ENCODE measurements around the gene FBRSL1. TPM values are rescaled to one million over a fixed set of nuclear protein-coding genes. Genes with fewer than 3 reads are reported as not detected.

The FBRSL1 gene
- total RNA-seq, 1 experiment from 2014 or later, result 96.1 TPM

DNA sequence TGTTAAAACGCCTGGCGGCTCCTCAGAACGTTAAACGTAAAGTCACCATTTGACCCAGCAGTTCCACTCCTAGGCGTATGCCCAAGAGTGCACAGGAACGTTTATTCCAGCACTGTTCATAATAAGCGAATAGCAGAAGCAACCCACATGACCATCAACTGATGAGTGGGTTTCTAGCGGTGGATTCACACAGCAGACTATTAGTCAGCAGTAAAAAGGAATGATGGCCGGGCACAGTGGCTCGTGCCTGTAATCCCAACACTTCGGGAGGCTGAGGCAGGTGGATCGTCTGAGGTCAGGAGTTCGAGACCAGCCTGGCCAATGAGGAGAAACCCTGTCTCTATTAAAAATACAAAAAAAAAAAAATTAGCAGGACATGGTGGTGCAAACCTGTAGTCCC is 22.4 kb upstream of the FBRSL1 start:
- POLR2A ChIA-PET, result no interaction called here
- intact Hi-C loops (cut with micrococcal nuclease; ENCODE audit: unreplicated experiment), result no loop called here
- CTCF ChIA-PET, result no interaction called here

DNA sequence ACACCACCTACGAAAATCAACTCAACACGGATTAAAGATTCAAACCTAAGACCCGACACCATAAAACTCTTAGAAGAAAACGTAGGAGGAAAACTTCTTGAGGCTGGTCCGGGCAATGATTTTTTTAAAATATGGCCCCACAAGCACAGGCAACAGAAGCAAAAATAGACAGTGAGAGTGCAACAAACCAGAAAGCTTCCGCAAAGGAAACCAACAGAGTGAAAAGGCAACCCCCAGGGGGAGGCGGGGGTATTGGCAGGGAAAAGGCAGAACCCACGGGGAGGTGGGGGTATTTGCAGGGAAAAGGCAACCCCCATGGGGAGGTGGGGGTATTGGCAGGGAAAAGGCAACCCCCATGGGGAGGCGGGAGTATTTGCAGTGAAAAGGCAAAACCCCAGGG is 20.5 kb upstream of the FBRSL1 start:
- Mint-ChIP-seq H3K4me3 (ENCODE audit: unreplicated experiment) (no peak overlapping the region), H3K27ac (ENCODE audit: unreplicated experiment) (no peak overlapping the region), H3K36me3 (ENCODE audit: insufficient read depth, unreplicated experiment) (peaks cover 19% of the 10 kb centered on the region), H3K27me3 (ENCODE audit: insufficient read depth, unreplicated experiment) (no peaks in the 10 kb centered on the region), H3K4me1 (ENCODE audit: low read depth, unreplicated experiment) (peaks cover 18% of the 10 kb centered on the region), H3K9me3 (ENCODE audit: unreplicated experiment) (peaks cover 10% of the 10 kb centered on the region)
- no TSS peak for BruUV-seq (replicated peaks)
- ChIA-PET POLR2A (no interaction called here), CTCF (no interaction called here)
- H3K4me1 ChIP-seq, result peaks cover 7% of the 10 kb centered on the region
- no peaks in the 10 kb centered on the region for H3K36me3 ChIP-seq (ENCODE audit: control insufficient read depth, insufficient read depth, low read length)
- peaks cover 10% of the 10 kb centered on the region for H3K9me3 ChIP-seq
- TF ChIP-seq, protein P1, sequence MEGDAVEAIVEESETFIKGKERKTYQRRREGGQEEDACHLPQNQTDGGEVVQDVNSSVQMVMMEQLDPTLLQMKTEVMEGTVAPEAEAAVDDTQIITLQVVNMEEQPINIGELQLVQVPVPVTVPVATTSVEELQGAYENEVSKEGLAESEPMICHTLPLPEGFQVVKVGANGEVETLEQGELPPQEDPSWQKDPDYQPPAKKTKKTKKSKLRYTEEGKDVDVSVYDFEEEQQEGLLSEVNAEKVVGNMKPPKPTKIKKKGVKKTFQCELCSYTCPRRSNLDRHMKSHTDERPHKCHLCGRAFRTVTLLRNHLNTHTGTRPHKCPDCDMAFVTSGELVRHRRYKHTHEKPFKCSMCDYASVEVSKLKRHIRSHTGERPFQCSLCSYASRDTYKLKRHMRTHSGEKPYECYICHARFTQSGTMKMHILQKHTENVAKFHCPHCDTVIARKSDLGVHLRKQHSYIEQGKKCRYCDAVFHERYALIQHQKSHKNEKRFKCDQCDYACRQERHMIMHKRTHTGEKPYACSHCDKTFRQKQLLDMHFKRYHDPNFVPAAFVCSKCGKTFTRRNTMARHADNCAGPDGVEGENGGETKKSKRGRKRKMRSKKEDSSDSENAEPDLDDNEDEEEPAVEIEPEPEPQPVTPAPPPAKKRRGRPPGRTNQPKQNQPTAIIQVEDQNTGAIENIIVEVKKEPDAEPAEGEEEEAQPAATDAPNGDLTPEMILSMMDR (IDR thresholded peaks at IDR 0.05; ENCODE audit: insufficient read depth in 1 of 2, low read depth in 1 of 2, low read length in 1 of 2, severe bottlenecking in 1 of 2, unreplicated experiment in 1 of 2), result no peak
- H3K4me3 ChIP-seq (ENCODE audit: low read depth, low read length), result no peak overlapping the region
- intact Hi-C loops (cut with micrococcal nuclease; ENCODE audit: unreplicated experiment), result no loop called here
- no peak for DNase-seq
- no peaks in the 10 kb centered on the region for H3K27me3 ChIP-seq (replicated peaks; ENCODE audit: control insufficient read depth, insufficient read depth, low read length)

More for the DNA sequence above, 22.4 kb upstream of the FBRSL1 start:
- no peak for DNase-seq
- H3K4me1 ChIP-seq, result peaks cover 7% of the 10 kb centered on the region
- H3K4me3 ChIP-seq (ENCODE audit: low read depth, low read length), result no peak overlapping the region
- no peak overlapping the region for H3K4me3 Mint-ChIP-seq (ENCODE audit: unreplicated experiment)
- H3K9me3 ChIP-seq, result peaks cover 7% of the 10 kb centered on the region; the same call in 1 of the 2 replicates
- no TSS peak for BruUV-seq (replicated peaks)
- no peaks in the 10 kb centered on the region for H3K36me3 ChIP-seq (ENCODE audit: control insufficient read depth, insufficient read depth, low read length)
- H3K36me3 Mint-ChIP-seq (ENCODE audit: insufficient read depth, unreplicated experiment), result peaks cover 18% of the 10 kb centered on the region
- H3K27ac Mint-ChIP-seq (ENCODE audit: unreplicated experiment), result no peak overlapping the region
- TF ChIP-seq, protein P1 (IDR thresholded peaks at IDR 0.05; ENCODE audit: insufficient read depth in 1 of 2, low read depth in 1 of 2, low read length in 1 of 2, severe bottlenecking in 1 of 2, unreplicated experiment in 1 of 2), result no peak
- H3K9me3 Mint-ChIP-seq (ENCODE audit: unreplicated experiment), result peaks cover 10% of the 10 kb centered on the region
- no peaks in the 10 kb centered on the region for H3K27me3 Mint-ChIP-seq (ENCODE audit: insufficient read depth, unreplicated experiment)
- H3K4me1 Mint-ChIP-seq (ENCODE audit: low read depth, unreplicated experiment), result peaks cover 18% of the 10 kb centered on the region
- no peaks in the 10 kb centered on the region for H3K27me3 ChIP-seq (replicated peaks; ENCODE audit: control insufficient read depth, insufficient read depth, low read length)

DNA sequence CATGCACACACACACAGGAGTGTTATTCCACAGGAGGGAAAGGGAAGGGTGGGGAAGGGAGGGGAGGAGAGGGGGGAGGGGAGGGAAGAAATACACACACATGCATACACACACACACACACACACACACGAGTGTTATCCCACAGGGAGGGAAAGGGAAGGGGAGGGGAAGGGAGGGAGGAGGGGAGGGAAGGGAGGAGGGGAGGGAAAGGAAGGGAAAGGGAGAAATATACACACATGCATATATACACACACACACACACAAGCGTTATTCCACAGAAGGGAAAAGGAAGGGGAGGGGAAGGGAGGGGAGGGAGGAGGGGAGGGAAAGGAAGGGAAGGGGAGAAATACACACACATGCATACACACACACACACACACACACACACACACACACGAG is 19.6 kb upstream of the FBRSL1 start:
- no peak overlapping the region for H3K4me3 ChIP-seq (ENCODE audit: low read depth, low read length)
- peaks cover 18% of the 10 kb centered on the region for H3K4me1 Mint-ChIP-seq (ENCODE audit: low read depth, unreplicated experiment)
- no peaks in the 10 kb centered on the region for H3K27me3 Mint-ChIP-seq (ENCODE audit: insufficient read depth, unreplicated experiment)
- DNase-seq, result no peak
- H3K4me1 ChIP-seq, result peaks cover 7% of the 10 kb centered on the region
- no peak overlapping the region for H3K4me3 Mint-ChIP-seq (ENCODE audit: unreplicated experiment)
- no TSS peak for BruUV-seq (replicated peaks)
- no peaks in the 10 kb centered on the region for H3K36me3 ChIP-seq (ENCODE audit: control insufficient read depth, insufficient read depth, low read length)
- intact Hi-C loops (cut with micrococcal nuclease; ENCODE audit: unreplicated experiment), result no loop called here
- H3K9me3 Mint-ChIP-seq (ENCODE audit: unreplicated experiment), result peaks cover 10% of the 10 kb centered on the region
- no peaks in the 10 kb centered on the region for H3K27me3 ChIP-seq (replicated peaks; ENCODE audit: control insufficient read depth, insufficient read depth, low read length)
- TF ChIP-seq, protein P1 (IDR thresholded peaks at IDR 0.05; ENCODE audit: insufficient read depth in 1 of 2, low read depth in 1 of 2, low read length in 1 of 2, severe bottlenecking in 1 of 2, unreplicated experiment in 1 of 2), result no peak
- ChIA-PET POLR2A (no interaction called here), CTCF (no interaction called here)
- H3K9me3 ChIP-seq, result peaks cover 11% of the 10 kb centered on the region
- H3K27ac Mint-ChIP-seq (ENCODE audit: unreplicated experiment), result no peak overlapping the region
- peaks cover 20% of the 10 kb centered on the region for H3K36me3 Mint-ChIP-seq (ENCODE audit: insufficient read depth, unreplicated experiment)

All from Caco-2 (cell line).